Prostate gland (tissue), 2 donors: ENCODE results near the gene RPS28.

ENCODE experiments used
- CTCF ChIP-seq, 4 experiments: fragments of 200-600 bp in 2 of 4; fragments of 450-650 bp in 2 of 4; sonication (generic) in 2 of 4; IDR thresholded peaks; 1 replicate in 3 of 4; 2 replicates in 1 of 4; pipeline ENCODE4 v1.5.1; 2016 to 2019; ENCODE audit warnings: antibody characterized with exemption in 4 of 4, mild to moderate bottlenecking in 2 of 4, moderate library complexity in 2 of 4
- POLR2AphosphoS5 ChIP-seq: sonication (generic); formaldehyde crosslinking; IDR thresholded peaks from one replicate; pipeline ENCODE4 v1.6.1; 2017; ENCODE audit warnings: antibody characterized with exemption

- TF ChIP-seq POLR2AphosphoS5 (no peak), CTCF (IDR thresholded peaks at IDR 0.05) (no peak)
Observed at GRCh38 chr19:8352134-8352827, 31.0 kb downstream of the RPS28 start.
